Activated CD4-positive, alpha-beta memory T cell treated with anti-CD3 and anti-CD28 coated beads for 36 hours (primary cell): ENCODE measurements around the gene SLC25A30. TPM values are rescaled to one million over a fixed set of nuclear protein-coding genes. Genes with fewer than 3 reads are reported as not detected.
A peak's percentile ranks its signal among the peaks of the same experiment; 100 is the strongest.
"Not testable (repeated sequence)": the region's sequence is repeated elsewhere in the genome, so short reads cannot be mapped to it uniquely, and the experiment has no call there.

Source experiments
- CTCF ChIA-PET: fragments of 350-600 bp; sonication (Branson Sonifier 250); formaldehyde crosslinking; loops from one replicate; lab custom pipeline; 2021; ENCODE audit warnings: antibody characterized with exemption, inconsistent platforms; lab: Charles Lee
- POLR2A ChIA-PET: fragments of 350-600 bp; sonication (Branson Sonifier 250); formaldehyde crosslinking; loops from one replicate; lab custom pipeline; 2021; ENCODE audit warnings: antibody characterized with exemption; lab: Charles Lee
- DNase-seq: peaks from one replicate; pipeline ENCODE4 v3.0.0-alpha.2; 2020
- H3K27ac Mint-ChIP-seq: one replicate; pipeline ENCODE4 v1.8.0; 2021; ENCODE audit warnings: mixed read lengths
- H3K27me3 Mint-ChIP-seq: one replicate; pipeline ENCODE4 v1.8.0; 2021; ENCODE audit warnings: mixed read lengths
- H3K36me3 Mint-ChIP-seq: one replicate; pipeline ENCODE4 v1.8.0; 2021; ENCODE audit warnings: mixed read lengths
- H3K4me1 Mint-ChIP-seq: one replicate; pipeline ENCODE4 v1.8.0; 2021; ENCODE audit warnings: low read depth, mixed read lengths
- H3K4me3 Mint-ChIP-seq: one replicate; pipeline ENCODE4 v1.8.0; 2021; ENCODE audit warnings: mild to moderate bottlenecking, mixed read lengths
- H3K9me3 Mint-ChIP-seq: one replicate; pipeline ENCODE4 v1.8.0; 2021; ENCODE audit warnings: mixed read lengths
- intact Hi-C: fragments of 100-400 bp; cut with micrococcal nuclease; formaldehyde crosslinking; loops from one replicate; pipeline ENCODE4 v1.15.1; 2023
- total RNA-seq, 2 experiments: library from RNA; stranded (reverse); gene quantifications; one replicate each; pipeline ENCODE4 v1.2.3, GENCODE V29; 2021

SLC25A30 gene
- total RNA-seq, 2 experiments from 2014 or later = 14.6 to 15.3 TPM

DNA sequence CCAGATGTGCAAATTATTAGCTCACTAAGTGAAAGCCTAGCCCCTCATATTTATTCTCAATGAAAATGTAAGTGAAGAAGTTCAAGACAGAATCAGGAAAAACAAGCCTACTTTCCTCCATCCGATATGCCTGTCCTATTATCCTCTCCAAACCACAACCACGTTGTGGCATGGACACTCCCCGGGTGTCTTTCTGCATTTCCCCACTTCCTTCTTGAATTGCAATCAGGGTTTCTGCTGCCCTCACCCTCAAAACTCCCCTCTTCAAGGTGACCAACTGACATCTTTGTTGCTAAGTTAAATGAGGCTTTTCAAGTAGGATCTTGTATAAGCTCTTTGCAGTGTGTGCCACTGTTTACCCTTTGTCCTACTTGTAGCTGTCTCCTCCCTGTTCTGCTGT, 11.8 kb downstream of the SLC25A30 start:
- ChIA-PET POLR2A (no interaction called here), CTCF (no interaction called here)
- intact Hi-C loops = no loop called here
- H3K4me1 Mint-ChIP-seq = peaks cover 1% of the 10 kb centered on the region
- peaks cover 33% of the 10 kb centered on the region for H3K36me3 Mint-ChIP-seq
- no peak overlapping the region for H3K27ac Mint-ChIP-seq
- no peak for DNase-seq
- H3K9me3 Mint-ChIP-seq = no peaks in the 10 kb centered on the region
- no peak overlapping the region for H3K4me3 Mint-ChIP-seq
- no peaks in the 10 kb centered on the region for H3K27me3 Mint-ChIP-seq

DNA sequence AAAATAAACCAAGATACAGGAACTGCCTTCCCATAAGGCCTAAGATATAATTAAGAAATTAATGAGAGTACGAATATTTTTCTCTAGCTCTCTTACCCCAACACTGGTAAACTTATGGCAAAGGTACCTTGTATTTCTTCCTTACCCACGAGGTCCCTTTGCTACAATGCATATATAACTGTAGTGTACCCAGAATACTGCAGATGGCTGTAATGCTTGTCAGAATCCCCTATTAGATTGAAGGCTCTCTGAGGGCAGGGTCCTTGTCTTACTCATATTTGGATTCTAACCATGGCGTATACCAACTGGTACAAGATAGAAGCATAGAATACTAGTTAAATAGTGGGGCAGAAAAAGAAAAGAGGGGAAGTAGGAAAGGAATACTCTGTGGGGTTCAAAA, 15.1 kb downstream of the SLC25A30 start:
- no peak for DNase-seq
- Mint-ChIP-seq H3K9me3 (no peaks in the 10 kb centered on the region), H3K27me3 (no peaks in the 10 kb centered on the region), H3K4me3 (no peak overlapping the region), H3K4me1 (peaks cover 16% of the 10 kb centered on the region), H3K36me3 (peaks cover 37% of the 10 kb centered on the region), H3K27ac (no peak overlapping the region)
- ChIA-PET CTCF (no interaction called here), POLR2A (no interaction called here)
- intact Hi-C loops = no loop called here

DNA sequence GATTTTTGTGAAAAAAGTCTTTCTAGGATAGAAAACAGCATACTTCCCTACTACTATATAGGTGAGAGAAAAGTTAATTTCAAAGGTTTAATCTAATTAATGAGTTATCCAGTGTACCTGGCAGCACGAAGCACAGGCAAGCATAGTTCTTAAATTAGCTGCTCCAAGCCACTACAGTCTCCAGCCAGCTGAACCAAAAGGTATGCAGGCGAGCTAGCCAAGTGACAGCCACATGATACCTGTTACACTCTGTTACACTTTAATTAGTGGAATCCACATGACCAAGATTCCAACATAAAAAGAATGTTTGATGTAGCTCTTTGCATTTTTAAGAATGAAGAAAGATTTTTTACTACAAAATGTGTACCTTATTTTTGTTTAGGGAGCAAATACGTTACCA, 15.5 kb downstream of the SLC25A30 start:
- H3K27me3 Mint-ChIP-seq = no peaks in the 10 kb centered on the region
- no peaks in the 10 kb centered on the region for H3K9me3 Mint-ChIP-seq
- DNase-seq = no peak
- intact Hi-C loops = no loop called here
- H3K36me3 Mint-ChIP-seq = peaks cover 37% of the 10 kb centered on the region
- H3K4me1 Mint-ChIP-seq = peaks cover 21% of the 10 kb centered on the region
- H3K4me3 Mint-ChIP-seq = no peak overlapping the region
- ChIA-PET POLR2A (no interaction called here), CTCF (no interaction called here)
- no peak overlapping the region for H3K27ac Mint-ChIP-seq

DNA sequence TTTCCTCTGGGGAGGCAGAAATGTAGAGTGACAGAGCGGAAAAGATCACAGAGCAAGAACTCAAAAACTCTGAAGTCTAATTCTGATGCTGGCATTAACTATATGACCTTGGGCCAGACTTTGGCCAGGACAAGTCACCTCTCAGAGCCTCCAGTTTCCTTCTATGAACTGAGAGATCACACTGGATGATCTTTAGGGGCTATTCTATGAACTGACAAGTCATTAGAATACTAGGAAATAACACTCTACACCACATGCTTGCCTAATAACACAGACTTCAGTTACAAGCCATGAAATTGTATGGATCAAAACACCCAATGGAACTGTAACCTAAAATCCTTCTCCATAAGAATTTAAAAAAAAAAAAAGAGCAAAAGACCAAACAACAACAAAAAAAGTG, 16.9 kb downstream of the SLC25A30 start:
- intact Hi-C loops = no loop called here
- Mint-ChIP-seq H3K4me1 (peaks cover 28% of the 10 kb centered on the region), H3K27me3 (no peaks in the 10 kb centered on the region), H3K27ac (peak overlapping the region; percentile 36), H3K36me3 (peaks cover 34% of the 10 kb centered on the region), H3K9me3 (no peaks in the 10 kb centered on the region), H3K4me3 (no peak overlapping the region)
- no peak for DNase-seq
- CTCF ChIA-PET = no interaction called here
- POLR2A ChIA-PET = no interaction called here

DNA sequence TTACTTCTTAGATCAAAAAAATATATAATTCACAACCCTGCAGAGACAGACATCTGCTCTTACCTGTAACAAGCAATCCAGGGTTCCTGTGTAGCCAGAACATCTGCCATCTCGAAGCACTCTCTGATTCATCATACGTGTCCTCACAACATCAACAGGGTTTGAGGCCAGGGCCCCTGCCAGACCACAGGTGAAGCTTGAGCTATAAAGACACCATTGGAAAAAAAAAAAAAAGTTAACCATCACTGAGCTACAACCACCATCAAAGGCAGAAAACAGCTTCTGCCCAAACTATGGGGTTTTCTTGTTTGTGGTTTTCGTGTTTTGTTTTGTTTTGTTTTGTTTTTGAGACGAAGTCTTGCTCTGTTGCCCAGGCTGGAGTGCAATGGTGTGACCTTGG, 19.3 kb downstream of the SLC25A30 start:
- Mint-ChIP-seq H3K27ac (peak overlapping the region; percentile 57), H3K4me1 (peaks cover 52% of the 10 kb centered on the region), H3K36me3 (peaks cover 37% of the 10 kb centered on the region)

DNA sequence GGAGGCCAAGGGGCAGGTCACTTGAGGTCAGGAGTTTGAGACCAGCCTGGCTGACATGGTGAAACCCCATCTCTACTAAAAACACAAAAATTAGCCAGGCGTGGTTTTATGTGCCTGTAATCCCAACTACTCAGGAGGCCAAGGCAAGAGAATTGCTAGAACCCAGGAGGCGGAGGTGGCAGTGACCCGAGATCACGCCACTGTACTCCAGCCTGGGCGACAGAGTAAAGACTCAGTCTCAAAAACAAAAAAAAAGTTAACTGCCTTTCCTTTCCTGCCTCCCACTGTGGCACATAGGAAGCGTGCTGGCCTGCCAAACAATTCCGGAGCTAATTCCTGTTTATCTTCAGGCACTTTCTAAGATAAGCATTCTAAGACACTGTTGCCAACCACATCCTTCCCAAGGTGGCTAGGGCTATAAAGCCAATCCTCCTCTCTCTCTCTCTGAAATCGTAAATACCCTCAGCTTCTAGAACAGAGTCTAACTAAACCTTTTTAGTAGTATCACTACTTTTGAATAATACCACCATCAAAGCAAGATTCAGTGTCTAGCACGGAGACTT, 21.6 kb downstream of the SLC25A30 start:
- ChIA-PET POLR2A (interaction anchor here (0.6 to 2.0 kb wide), 6 partner anchors 10 to 68 kb away, joined by 3 to 15 read pairs (median 6); partner anchors contain the start of genes COG3 and TPT1), CTCF (interaction anchor here (2.0 to 7.0 kb wide), 3 partner anchors 21 to 68 kb away, joined by 8 to 71 read pairs (median 26); partner anchors contain the start of genes COG3 and SLC25A30)
- Mint-ChIP-seq H3K4me3 (no peak overlapping the region), H3K9me3 (no peaks in the 10 kb centered on the region), H3K36me3 (peaks cover 29% of the 10 kb centered on the region), H3K4me1 (peaks cover 53% of the 10 kb centered on the region), H3K27me3 (no peaks in the 10 kb centered on the region), H3K27ac (peak overlapping the region; percentile 95)
- DNase-seq = no peak
- intact Hi-C loops = loop anchor here (1.0 to 5.0 kb wide), 4 partner anchors 21 to 349 kb away; partner anchors contain the start of genes COG3 and TPT1

More for the DNA sequence above, 19.3 kb downstream of the SLC25A30 start:
- H3K9me3 Mint-ChIP-seq = no peaks in the 10 kb centered on the region
- intact Hi-C loops = loop anchor here (5.0 kb wide), 1 partner anchor 352 kb away; no protein-coding TSS in a partner anchor
- ChIA-PET CTCF (interaction anchor here (0.9 to 2.0 kb wide), 3 partner anchors 18 to 31 kb away, joined by 3 to 14 read pairs (median 5); no protein-coding TSS in a partner anchor), POLR2A (interaction anchor here (1.0 to 1.4 kb wide), 2 partner anchors 14 to 18 kb away, joined by 3 to 8 read pairs; no protein-coding TSS in a partner anchor)
- H3K4me3 Mint-ChIP-seq = no peak overlapping the region
- DNase-seq = peak; percentile 64
- no peaks in the 10 kb centered on the region for H3K27me3 Mint-ChIP-seq

DNA sequence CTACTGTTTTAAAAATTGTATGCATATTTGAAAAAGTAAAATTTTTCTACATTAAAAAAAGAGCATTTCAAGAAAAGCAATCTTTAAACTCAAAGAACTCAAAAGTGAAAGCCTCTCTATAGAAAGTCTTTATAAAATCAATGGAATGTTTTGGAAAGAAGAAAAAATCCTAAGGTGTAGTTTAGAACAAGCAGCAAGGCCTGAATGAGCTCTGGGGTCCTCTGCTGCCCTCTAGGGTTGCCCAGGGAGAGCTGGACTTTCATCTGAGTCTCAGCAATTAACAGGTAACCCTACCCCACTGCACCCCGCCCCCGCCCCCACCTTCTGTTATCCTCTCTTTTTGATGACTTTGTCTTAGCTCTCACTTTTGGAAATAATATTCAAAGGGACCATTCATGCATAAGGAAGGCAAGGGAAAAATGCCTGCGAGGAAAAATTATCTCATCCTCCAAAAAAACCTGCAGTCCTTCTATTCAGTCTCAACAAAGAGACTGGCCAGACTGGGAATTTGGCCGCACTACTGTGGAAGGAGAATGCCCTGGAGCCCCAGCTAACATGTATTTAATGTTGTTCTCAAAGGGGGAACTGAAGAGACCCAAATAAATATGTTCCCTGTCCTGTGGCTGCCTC, 24.1 kb downstream of the SLC25A30 start:
- intact Hi-C loops = no loop called here
- no peaks in the 10 kb centered on the region for H3K9me3 Mint-ChIP-seq
- H3K36me3 Mint-ChIP-seq = peaks cover 24% of the 10 kb centered on the region
- H3K4me1 Mint-ChIP-seq = peaks cover 46% of the 10 kb centered on the region
- ChIA-PET CTCF (interaction anchor here (0.6 to 7.0 kb wide), 9 partner anchors 10 to 92 kb away, joined by 3 to 71 read pairs (median 6); partner anchors contain the start of genes COG3, SLC25A30 and TPT1), POLR2A (interaction anchor here (0.5 to 1.6 kb wide), 2 partner anchors 20 to 23 kb away, joined by 3 read pairs; no protein-coding TSS in a partner anchor)
- no peak overlapping the region for H3K27ac Mint-ChIP-seq
- no peaks in the 10 kb centered on the region for H3K27me3 Mint-ChIP-seq
- no peak overlapping the region for H3K4me3 Mint-ChIP-seq
- peak; percentile 47 for DNase-seq

DNA sequence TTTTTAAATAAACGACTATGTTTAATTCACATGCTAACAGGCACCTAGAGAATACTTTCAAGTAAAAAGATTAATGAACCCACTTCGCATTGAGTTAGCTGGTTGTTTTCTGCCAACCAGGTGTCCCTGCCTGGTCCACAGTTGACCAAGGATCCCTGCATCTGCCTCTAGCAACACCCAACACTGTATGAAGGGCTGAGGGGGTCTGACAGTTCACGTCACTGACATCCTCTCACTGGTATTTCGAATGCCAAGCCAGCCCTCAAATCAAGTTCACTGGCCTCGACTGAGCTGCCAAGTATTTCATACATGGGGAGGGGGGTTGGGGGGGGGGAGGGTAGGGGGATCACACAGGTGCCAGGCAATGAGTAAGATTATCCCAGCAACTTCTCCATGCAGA, 25.4 kb downstream of the SLC25A30 start:
- intact Hi-C loops = no loop called here
- H3K27me3 Mint-ChIP-seq = no peaks in the 10 kb centered on the region
- H3K4me3 Mint-ChIP-seq = no peak overlapping the region
- H3K4me1 Mint-ChIP-seq = peaks cover 34% of the 10 kb centered on the region
- CTCF ChIA-PET = interaction anchor here (0.9 to 7.0 kb wide), 2 partner anchors 21 to 350 kb away, joined by 3 to 71 read pairs; no protein-coding TSS in a partner anchor
- H3K36me3 Mint-ChIP-seq = peaks cover 19% of the 10 kb centered on the region
- no peak for DNase-seq
- H3K27ac Mint-ChIP-seq = no peak overlapping the region
- H3K9me3 Mint-ChIP-seq = no peaks in the 10 kb centered on the region
- POLR2A ChIA-PET = interaction anchor here (0.6 kb wide), 1 partner anchor 47 kb away, joined by 4 read pairs; no protein-coding TSS in a partner anchor

DNA sequence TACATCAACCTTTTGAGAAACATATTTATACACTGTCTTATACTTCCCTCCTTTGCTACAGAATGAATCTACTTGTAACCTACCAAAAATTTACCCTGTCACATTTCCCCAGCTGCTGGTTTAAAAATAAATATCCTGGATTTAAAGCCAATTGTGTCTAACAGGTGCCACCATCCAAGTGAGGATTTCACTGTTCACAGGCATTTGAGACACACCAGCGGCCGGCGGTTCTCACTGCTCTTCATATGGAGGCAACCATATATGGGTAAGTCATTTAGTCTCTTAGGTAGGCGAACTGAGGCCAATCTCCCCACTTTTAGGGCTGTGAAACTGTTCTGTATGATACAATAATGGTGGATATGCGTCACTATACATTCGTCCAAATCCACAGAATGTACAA, 26.2 kb downstream of the SLC25A30 start:
- peaks cover 20% of the 10 kb centered on the region for H3K36me3 Mint-ChIP-seq
- H3K27ac Mint-ChIP-seq = no peak overlapping the region
- POLR2A ChIA-PET = no interaction called here
- H3K9me3 Mint-ChIP-seq = no peaks in the 10 kb centered on the region
- intact Hi-C loops = no loop called here
- H3K27me3 Mint-ChIP-seq = no peaks in the 10 kb centered on the region
- no peak overlapping the region for H3K4me3 Mint-ChIP-seq
- peaks cover 32% of the 10 kb centered on the region for H3K4me1 Mint-ChIP-seq
- DNase-seq = no peak
- CTCF ChIA-PET = interaction anchor here (7.0 kb wide), 1 partner anchor 21 kb away, joined by 71 read pairs; no protein-coding TSS in a partner anchor

DNA sequence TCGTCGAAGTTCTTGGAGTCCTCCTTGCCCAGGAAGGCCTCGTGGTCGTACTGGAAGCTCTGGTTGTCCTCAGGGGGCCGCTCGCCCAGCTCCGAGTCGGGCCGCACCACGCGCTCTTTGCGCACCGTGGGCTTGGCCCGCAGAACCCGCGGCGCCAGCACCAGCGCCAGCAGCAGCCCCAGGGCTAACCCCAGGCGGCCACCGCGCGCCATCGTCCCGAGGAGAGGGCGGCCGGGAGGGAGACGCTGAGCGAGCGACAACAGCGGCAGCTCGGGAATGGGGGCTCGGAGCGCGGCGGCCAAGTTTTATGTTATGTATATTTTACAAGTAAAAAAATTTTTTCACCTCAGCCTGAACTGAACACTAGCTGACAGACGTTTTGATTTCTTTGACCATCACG, 27.0 kb downstream of the SLC25A30 start:
- H3K27ac Mint-ChIP-seq, H3K27me3 Mint-ChIP-seq, H3K4me3 Mint-ChIP-seq, POLR2A ChIA-PET, intact Hi-C loops, H3K9me3 Mint-ChIP-seq, DNase-seq: not testable (repeated sequence)
- Mint-ChIP-seq H3K4me1 (peaks cover 24% of the 10 kb centered on the region), H3K36me3 (peaks cover 16% of the 10 kb centered on the region)
- CTCF ChIA-PET = interaction anchor here (7.0 kb wide), 1 partner anchor 20 kb away, joined by 71 read pairs; no protein-coding TSS in a partner anchor

DNA sequence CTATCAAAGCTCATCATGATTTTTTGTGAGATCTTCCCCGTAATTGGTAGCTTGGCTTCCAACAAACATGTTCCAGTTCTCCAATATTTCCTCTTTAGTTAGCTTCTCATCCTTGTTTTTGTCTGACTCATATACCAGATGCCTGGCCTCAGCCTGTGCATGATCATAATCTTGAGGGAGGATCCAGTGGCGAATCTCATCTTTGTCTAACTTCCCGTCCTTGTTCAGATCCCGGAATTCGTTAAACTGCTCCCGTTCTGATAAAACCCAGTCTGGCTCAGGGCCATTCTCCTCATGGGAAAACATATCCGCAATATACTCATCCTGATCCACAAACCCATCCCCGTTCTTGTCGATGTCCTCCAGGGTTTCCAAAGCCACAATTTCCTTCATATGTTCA, 27.8 kb downstream of the SLC25A30 start:
- H3K9me3 Mint-ChIP-seq, H3K36me3 Mint-ChIP-seq, H3K4me3 Mint-ChIP-seq, DNase-seq, intact Hi-C loops, H3K27me3 Mint-ChIP-seq, POLR2A ChIA-PET, H3K27ac Mint-ChIP-seq: not testable (repeated sequence)
- CTCF ChIA-PET = interaction anchor here (7.0 kb wide), 1 partner anchor 19 kb away, joined by 71 read pairs; no protein-coding TSS in a partner anchor
- peaks cover 16% of the 10 kb centered on the region for H3K4me1 Mint-ChIP-seq

DNA sequence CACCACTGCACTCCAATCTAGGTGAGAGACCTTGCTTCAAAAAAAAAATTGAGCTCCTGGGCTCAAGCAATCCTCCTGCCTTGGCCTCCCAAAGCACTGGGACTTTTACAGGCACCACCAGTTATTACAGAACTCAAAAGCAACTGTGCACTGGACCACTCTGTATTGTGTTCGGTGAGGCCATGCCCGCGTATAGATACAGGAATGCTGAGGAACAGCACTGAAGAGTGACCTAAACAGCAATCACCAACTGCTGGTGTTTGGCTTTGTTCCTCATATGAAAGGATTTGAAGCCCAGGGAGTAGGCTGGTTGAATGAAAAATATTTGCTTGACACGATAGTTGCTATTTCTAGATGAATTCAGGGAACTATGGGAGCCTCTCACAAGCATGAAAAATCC, 29.5 kb downstream of the SLC25A30 start:
- H3K4me1 Mint-ChIP-seq = no peaks in the 10 kb centered on the region
- H3K27me3 Mint-ChIP-seq = no peaks in the 10 kb centered on the region
- no peak for DNase-seq
- no peak overlapping the region for H3K27ac Mint-ChIP-seq
- no peaks in the 10 kb centered on the region for H3K9me3 Mint-ChIP-seq
- H3K36me3 Mint-ChIP-seq = peaks cover 13% of the 10 kb centered on the region
- ChIA-PET CTCF (interaction anchor here (0.9 kb wide), 1 partner anchor 17 kb away, joined by 3 read pairs; no protein-coding TSS in a partner anchor), POLR2A (interaction anchor here (1.2 kb wide), 1 partner anchor 20 kb away, joined by 3 read pairs; no protein-coding TSS in a partner anchor)
- intact Hi-C loops = no loop called here
- H3K4me3 Mint-ChIP-seq = no peak overlapping the region
